Thoracic aorta (tissue), 2 donors: ENCODE data around the gene TIMM23. TPM values are rescaled to one million over a fixed set of nuclear protein-coding genes. Genes with fewer than 3 reads are reported as not detected.

ENCODE experiments used
- ATAC-seq: fragments of 150-250 bp; one replicate; pipeline ENCODE4 v1.8.0; 2017; ENCODE audit warnings: low read depth; ENCODE audit not compliant: insufficient number of reproducible peaks, low FRiP score
- DNase-seq: peaks from one replicate; pipeline ENCODE4 v3.0.0-alpha.2; 2020; ENCODE audit warnings: low spot score
- H3K27ac ChIP-seq, 2 donors: fragments of 200-600 bp; sonication (generic); 1 replicate in 1 of 2; 2 replicates in 1 of 2; pipeline ENCODE4 v1.5.1; 2016; ENCODE audit warnings: mild to moderate bottlenecking in 2 of 2, moderate library complexity in 2 of 2
- H3K27me3 ChIP-seq: fragments of 200-600 bp; sonication (generic); replicated peaks from 2 replicates; pipeline ENCODE4 v1.6.0; 2016; ENCODE audit warnings: mild to moderate bottlenecking; ENCODE audit not compliant: insufficient read depth
- H3K36me3 ChIP-seq: fragments of 200-600 bp; sonication (generic); one replicate; pipeline ENCODE4 v1.5.1; 2016
- H3K4me1 ChIP-seq, 2 donors: fragments of 200-600 bp; sonication (generic); 1 replicate in 1 of 2; 2 replicates in 1 of 2; pipeline versions ENCODE4 v1.5.1 to v1.6.0; 2016; ENCODE audit warnings: low read depth in 2 of 2, mild to moderate bottlenecking in 1 of 2; ENCODE audit not compliant: control insufficient read depth in 1 of 2
- H3K4me3 ChIP-seq: fragments of 200-600 bp; sonication (generic); 2 replicates; pipeline ENCODE4 v1.5.1; 2016; ENCODE audit warnings: mild to moderate bottlenecking
- H3K9me3 ChIP-seq: fragments of 200-600 bp; sonication (generic); 2 replicates; pipeline ENCODE4 v1.5.1; 2016
- total RNA-seq, 2 donors: library from RNA; depleted of rRNA; stranded (reverse); fragments of >200 nt; gene quantifications; one replicate each; pipeline versions ENCODE4 v1.1.0 to v1.2.3, GENCODE V29; 2016
- TF ChIP-seq, protein P1 (sequence below): fragments of 200-600 bp; sonication (generic); IDR thresholded peaks from one replicate; pipeline ENCODE4 v1.5.1; 2019; ENCODE audit warnings: antibody characterized with exemption

TIMM23 gene
- total RNA-seq, 2 donors from 2014 or later: 37.9 to 51.5 TPM

DNA sequence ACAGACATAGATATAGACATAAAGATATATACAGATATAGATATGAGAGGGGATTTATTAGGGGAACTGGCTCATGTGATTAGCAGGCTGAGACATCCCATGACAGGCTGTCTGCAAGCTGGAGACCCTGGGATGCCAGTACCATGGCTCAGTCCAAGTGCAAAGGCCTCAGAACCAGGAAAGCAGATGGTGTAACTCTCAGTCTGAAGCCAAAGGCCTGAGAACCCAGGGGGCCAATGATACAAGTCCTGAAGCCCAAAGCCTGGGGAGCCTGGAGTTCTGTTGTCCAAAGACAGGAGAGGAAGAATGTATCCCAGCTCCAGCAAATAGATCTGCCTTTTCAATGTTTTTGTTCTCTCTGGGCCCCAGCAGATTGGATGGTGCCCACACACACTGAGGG is 52.7 kb downstream of the TIMM23 start:
- H3K36me3 ChIP-seq: no peaks in the 10 kb centered on the region
- DNase-seq (no peak), ATAC-seq (no peak)
- no peaks in the 10 kb centered on the region for H3K9me3 ChIP-seq
- no peak overlapping the region for H3K27ac ChIP-seq
- TF ChIP-seq, protein P1, sequence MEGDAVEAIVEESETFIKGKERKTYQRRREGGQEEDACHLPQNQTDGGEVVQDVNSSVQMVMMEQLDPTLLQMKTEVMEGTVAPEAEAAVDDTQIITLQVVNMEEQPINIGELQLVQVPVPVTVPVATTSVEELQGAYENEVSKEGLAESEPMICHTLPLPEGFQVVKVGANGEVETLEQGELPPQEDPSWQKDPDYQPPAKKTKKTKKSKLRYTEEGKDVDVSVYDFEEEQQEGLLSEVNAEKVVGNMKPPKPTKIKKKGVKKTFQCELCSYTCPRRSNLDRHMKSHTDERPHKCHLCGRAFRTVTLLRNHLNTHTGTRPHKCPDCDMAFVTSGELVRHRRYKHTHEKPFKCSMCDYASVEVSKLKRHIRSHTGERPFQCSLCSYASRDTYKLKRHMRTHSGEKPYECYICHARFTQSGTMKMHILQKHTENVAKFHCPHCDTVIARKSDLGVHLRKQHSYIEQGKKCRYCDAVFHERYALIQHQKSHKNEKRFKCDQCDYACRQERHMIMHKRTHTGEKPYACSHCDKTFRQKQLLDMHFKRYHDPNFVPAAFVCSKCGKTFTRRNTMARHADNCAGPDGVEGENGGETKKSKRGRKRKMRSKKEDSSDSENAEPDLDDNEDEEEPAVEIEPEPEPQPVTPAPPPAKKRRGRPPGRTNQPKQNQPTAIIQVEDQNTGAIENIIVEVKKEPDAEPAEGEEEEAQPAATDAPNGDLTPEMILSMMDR: no peak
- no peaks in the 10 kb centered on the region for H3K27me3 ChIP-seq
- H3K4me1 ChIP-seq: peaks cover 38 to 76% of the 10 kb centered on the region in 2 donors
- H3K4me3 ChIP-seq: no peak overlapping the region

DNA sequence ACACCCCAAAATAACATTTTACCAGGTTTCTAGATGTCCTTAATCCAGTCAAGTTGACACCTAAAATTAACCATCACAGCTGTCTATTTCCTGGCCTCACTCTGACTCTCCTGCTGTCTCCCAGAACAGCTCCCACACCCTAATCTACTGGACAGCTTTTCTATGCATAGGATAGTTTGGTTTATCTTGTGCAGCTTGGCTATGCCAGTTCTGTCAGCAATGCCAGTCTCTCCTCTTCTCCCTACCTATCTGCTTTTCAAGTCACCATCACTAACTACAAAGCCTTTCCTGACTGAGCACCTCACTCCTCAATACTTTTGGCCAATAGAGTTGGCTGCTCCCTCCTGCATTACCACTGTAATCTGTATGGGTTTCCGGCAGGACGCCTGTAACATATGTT is 53.1 kb downstream of the TIMM23 start:
- Histone ChIP-seq H3K4me3 (no peak overlapping the region), H3K36me3 (no peaks in the 10 kb centered on the region), H3K4me1 (peaks cover 38 to 72% of the 10 kb centered on the region in 2 donors), H3K27me3 (no peaks in the 10 kb centered on the region), H3K27ac (no peak overlapping the region), H3K9me3 (no peaks in the 10 kb centered on the region)
- TF ChIP-seq, protein P1: no peak
- ATAC-seq (no peak), DNase-seq (no peak)

DNA sequence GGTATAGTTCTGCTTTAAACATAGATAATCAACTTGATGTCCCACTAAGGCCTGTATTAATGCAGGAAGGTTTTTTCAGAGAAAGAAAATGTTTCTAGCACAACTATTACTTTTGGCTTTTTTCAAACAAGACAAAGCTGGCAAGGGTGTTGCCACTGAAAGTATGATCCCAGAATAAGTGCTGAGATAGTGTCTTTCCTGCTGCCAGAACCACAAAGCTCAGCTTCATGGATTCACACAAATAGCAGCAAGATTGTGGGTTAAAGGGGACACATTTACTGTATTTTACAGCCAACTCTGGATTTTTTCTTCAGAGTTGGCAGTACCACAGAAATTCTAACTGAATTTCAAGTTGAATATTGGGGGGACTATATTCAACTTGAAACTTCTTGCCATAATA is 53.8 kb downstream of the TIMM23 start:
- Histone ChIP-seq H3K4me1 (peaks cover 34 to 71% of the 10 kb centered on the region in 2 donors), H3K9me3 (no peaks in the 10 kb centered on the region), H3K36me3 (no peaks in the 10 kb centered on the region), H3K27ac (no peak overlapping the region), H3K27me3 (no peaks in the 10 kb centered on the region), H3K4me3 (no peak overlapping the region)
- ATAC-seq (no peak), DNase-seq (no peak)
- TF ChIP-seq, protein P1: no peak

DNA sequence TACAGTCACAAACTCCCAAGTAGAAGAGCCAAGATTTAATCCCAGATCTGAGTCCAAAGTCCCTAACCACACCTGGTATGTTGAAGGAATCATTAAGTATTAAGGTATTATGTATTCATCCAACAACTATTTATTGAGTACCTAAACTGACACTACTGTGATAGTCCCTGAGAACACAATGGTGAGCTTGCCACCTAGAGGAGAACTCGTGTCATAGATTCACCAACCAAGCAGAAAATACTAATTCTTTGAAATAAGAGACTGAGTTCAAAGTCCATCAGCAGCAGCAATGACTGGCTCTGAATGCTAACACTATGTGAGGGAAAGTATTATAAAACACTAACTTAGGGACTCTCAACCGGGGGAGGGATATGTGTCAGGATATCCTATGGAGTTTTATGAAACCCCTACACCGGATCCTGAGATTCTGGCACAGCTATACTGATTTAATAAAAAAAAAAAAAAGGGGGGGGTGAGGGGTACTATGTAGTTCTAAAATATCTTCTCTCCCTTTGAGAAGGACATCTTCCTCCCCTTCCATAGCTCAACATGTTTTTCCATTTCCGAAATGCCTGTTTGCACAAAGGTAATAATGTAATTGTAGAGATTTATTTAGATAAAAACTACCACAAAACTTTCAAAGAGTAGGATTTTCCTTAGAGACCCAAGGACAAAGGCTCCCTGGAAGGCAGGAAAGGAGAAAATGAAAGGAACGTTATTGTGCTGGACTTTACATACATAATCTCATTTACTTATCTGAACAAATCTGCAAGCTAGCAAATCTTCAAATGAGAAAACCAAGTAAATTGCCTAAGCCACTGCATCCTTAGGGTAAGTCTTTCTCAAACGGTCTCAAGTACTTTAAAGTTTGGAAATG is 56.5 kb downstream of the TIMM23 start:
- ATAC-seq (no peak), DNase-seq (no peak)
- Histone ChIP-seq H3K27me3 (no peaks in the 10 kb centered on the region), H3K9me3 (no peaks in the 10 kb centered on the region), H3K27ac (no peak overlapping the region), H3K4me1 (peaks cover 27 to 54% of the 10 kb centered on the region in 2 donors), H3K4me3 (peak overlapping the region; percentile 97), H3K36me3 (no peaks in the 10 kb centered on the region)
- TF ChIP-seq, protein P1: peak; percentile 44

DNA sequence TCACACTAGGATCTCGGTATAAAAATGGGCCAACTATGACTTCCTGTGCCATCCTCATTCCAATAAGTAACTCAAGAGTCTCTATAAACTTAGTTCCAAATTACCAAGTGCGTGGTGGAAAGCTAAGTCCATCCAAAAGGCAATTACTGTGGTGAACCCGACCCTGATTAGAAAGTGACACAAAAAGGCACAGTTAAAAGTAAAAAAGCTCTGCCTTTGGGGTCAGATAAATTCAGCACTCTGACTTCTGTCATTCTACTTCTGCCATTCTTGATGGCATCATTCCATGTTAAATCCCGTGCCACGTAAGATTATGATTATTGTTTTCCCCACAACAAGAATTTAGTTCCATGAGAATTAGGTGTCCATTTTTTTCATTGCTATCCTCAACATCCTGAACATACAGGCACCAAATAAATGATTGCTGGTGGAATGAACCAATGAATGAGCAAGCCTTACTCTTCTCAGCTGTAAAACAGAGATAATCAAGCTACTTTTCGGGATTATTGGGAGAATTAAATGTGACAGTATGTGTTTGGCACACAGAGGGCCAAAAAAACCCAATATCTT is 57.3 kb downstream of the TIMM23 start:
- Histone ChIP-seq H3K9me3 (no peaks in the 10 kb centered on the region), H3K4me3 (peak overlapping the region; percentile 97), H3K27ac (peak overlapping the region; percentile 82 to 93), H3K36me3 (no peaks in the 10 kb centered on the region), H3K27me3 (no peaks in the 10 kb centered on the region), H3K4me1 (peaks cover 24 to 47% of the 10 kb centered on the region in 2 donors)
- DNase-seq: no peak
- ATAC-seq: no peak
- TF ChIP-seq, protein P1: no peak
